Endothelial cell of umbilical vein (primary cell): ENCODE measurements around the gene SERPINA7.

ENCODE experiments used
- CTCF ChIP-seq, 2 donors: IDR thresholded peaks; 1 replicate in 1 of 2; 2 replicates in 1 of 2; pipeline ENCODE4 v1.5.1; 2011; ENCODE audit warnings: low read length in 2 of 2, mild to moderate bottlenecking in 2 of 2, moderate library complexity in 2 of 2, control low read depth in 1 of 2, inconsistent platforms in 1 of 2, low read depth in 1 of 2; ENCODE audit not compliant: insufficient read depth in 1 of 2; ENCODE audit errors: extremely low read depth in 1 of 2
- FOS ChIP-seq: IDR thresholded peaks from 2 replicates; pipeline ENCODE4 v1.6.1; 2011; ENCODE audit warnings: mild to moderate bottlenecking, low read length, moderate library complexity, borderline replicate concordance; ENCODE audit not compliant: insufficient read depth
- MAX ChIP-seq: IDR thresholded peaks from 2 replicates; pipeline ENCODE4 v1.6.1; 2011; ENCODE audit not compliant: insufficient read depth, insufficient read length
- MYC ChIP-seq: IDR thresholded peaks from one replicate; pipeline ENCODE4 v1.6.1; 2011; ENCODE audit warnings: mild to moderate bottlenecking, low read depth, low read length
- POLR2A ChIP-seq: IDR thresholded peaks from 2 replicates; pipeline ENCODE4 v1.6.1; 2012; ENCODE audit warnings: low read depth, mild to moderate bottlenecking, control low read depth, low read length
- POLR2AphosphoS5 ChIP-seq: IDR thresholded peaks from 2 replicates; pipeline ENCODE4 v1.6.1; 2012; ENCODE audit warnings: low read depth, mild to moderate bottlenecking, control low read depth, low read length, moderate library complexity; ENCODE audit not compliant: insufficient read depth

- no peak for TF ChIP-seq POLR2A
- TF ChIP-seq CTCF (IDR thresholded peaks at IDR 0.05; ENCODE audit: extremely low read depth in 1 of 2, insufficient read depth in 1 of 2, low read depth in 1 of 2, low read length in 2 of 2), result no peak
- TF ChIP-seq MYC, result no peak
- no peak for TF ChIP-seq MAX
- no peak for TF ChIP-seq POLR2AphosphoS5
- no peak for TF ChIP-seq FOS
Measured at GRCh38 chrX:106014119-106014775, 24.3 kb downstream of the SERPINA7 start.
